ENCODE measurements around the gene COL8A2.

GRCh38 chr1:36088265-36088576, 36.8 kb downstream of the COL8A2 start:
- TF ChIP-seq, protein P1, sequence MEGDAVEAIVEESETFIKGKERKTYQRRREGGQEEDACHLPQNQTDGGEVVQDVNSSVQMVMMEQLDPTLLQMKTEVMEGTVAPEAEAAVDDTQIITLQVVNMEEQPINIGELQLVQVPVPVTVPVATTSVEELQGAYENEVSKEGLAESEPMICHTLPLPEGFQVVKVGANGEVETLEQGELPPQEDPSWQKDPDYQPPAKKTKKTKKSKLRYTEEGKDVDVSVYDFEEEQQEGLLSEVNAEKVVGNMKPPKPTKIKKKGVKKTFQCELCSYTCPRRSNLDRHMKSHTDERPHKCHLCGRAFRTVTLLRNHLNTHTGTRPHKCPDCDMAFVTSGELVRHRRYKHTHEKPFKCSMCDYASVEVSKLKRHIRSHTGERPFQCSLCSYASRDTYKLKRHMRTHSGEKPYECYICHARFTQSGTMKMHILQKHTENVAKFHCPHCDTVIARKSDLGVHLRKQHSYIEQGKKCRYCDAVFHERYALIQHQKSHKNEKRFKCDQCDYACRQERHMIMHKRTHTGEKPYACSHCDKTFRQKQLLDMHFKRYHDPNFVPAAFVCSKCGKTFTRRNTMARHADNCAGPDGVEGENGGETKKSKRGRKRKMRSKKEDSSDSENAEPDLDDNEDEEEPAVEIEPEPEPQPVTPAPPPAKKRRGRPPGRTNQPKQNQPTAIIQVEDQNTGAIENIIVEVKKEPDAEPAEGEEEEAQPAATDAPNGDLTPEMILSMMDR (IDR thresholded peaks at IDR 0.05) = no peak
- no peak for TF ChIP-seq POLR2A (IDR thresholded peaks at IDR 0.05)

Measured in prostate gland (tissue), 2 donors.